Body of pancreas (tissue), 4 donors: ENCODE results near the gene MGAT5. TPM values are rescaled to one million over a fixed set of nuclear protein-coding genes. Genes with fewer than 3 reads are reported as not detected.

Experiments used
- ATAC-seq: fragments of 150-250 bp; one replicate; pipeline ENCODE4 v1.9.1; 2016
- DNase-seq, 4 donors: peaks; one replicate each; pipeline ENCODE4 v3.0.0-alpha.2; 2019
- H3K27ac ChIP-seq, 4 donors: fragments of 200-600 bp; sonication (generic); 1 replicate in 3 of 4; 2 replicates in 1 of 4; pipeline versions ENCODE4 v1.5.1 to v1.6.1; 2016 to 2019; ENCODE audit warnings: mild to moderate bottlenecking in 1 of 4, mixed read lengths in 1 of 4, moderate library complexity in 1 of 4
- H3K27me3 ChIP-seq, 2 donors: fragments of 200-600 bp; sonication (generic); one replicate each; pipeline ENCODE4 v1.6.0; 2016; ENCODE audit warnings: mild to moderate bottlenecking in 1 of 2
- H3K36me3 ChIP-seq, 2 donors: fragments of 200-600 bp; sonication (generic); replicated peaks in 1 of 2; 2 replicates each; pipeline ENCODE4 v1.5.1; 2016; ENCODE audit warnings: low read depth in 2 of 2; ENCODE audit not compliant: insufficient read depth in 1 of 2
- H3K4me1 ChIP-seq: fragments of 200-600 bp; sonication (generic); one replicate; pipeline ENCODE4 v1.6.0; 2016
- H3K4me3 ChIP-seq, 2 donors: fragments of 200-600 bp; sonication (generic); 1 replicate in 1 of 2; 2 replicates in 1 of 2; pipeline ENCODE4 v1.5.1; 2016 to 2019
- H3K9me3 ChIP-seq, 3 donors: fragments of 200-600 bp; sonication (generic); 1 replicate in 2 of 3; 2 replicates in 1 of 3; pipeline ENCODE4 v1.5.1; 2016
- CTCF ChIP-seq, 7 experiments: fragments of 450-650 bp in 4 of 7; fragments of 200-600 bp in 3 of 7; sonication (generic) in 3 of 7; IDR thresholded peaks; one replicate each; pipeline ENCODE4 v1.5.1; 2016 to 2019; ENCODE audit warnings: antibody characterized with exemption in 7 of 7
- POLR2A ChIP-seq, 3 donors: fragments of 450-650 bp; IDR thresholded peaks; one replicate each; pipeline ENCODE4 v1.6.1; 2016; ENCODE audit warnings: antibody characterized with exemption in 3 of 3, mild to moderate bottlenecking in 2 of 3
- WGBS, 2 donors: methylation state at CpG; one replicate each; pipeline ENCODE4 v1.1.5; 2017; 5-methylcytosine and 5-hydroxymethylcytosine counted together
- intact Hi-C: fragments of 100-400 bp; cut with DNase I; formaldehyde crosslinking; loops from one replicate; pipeline ENCODE4 v1.15.1; 2023
- total RNA-seq, 2 donors: library from RNA; depleted of rRNA; stranded (reverse); fragments of >200 nt; gene quantifications; one replicate each; pipeline ENCODE4 v1.1.0, GENCODE V29; 2016

The MGAT5 gene
- total RNA-seq, 2 donors from 2014 or later, result 15.8 to 16.3 TPM

DNA sequence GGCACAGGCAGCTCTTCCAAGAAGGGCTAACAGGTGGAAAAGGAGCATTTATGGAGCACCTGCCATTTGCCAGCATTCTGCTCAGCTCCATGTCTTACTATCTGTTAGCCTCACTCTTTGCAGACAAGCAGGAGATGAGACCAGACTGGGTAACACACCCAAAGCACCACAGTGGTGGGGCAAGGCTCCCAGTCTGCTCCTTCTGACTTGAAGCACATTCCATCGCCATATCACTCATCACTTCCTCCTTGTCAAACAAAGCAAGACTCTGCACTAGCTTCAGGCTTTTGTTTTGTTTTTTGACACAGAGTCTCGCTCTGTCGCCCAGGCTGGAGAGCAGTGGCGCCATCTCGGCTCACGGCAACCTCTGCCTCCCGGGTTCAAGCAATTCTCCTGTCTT, 182.8 kb downstream of the MGAT5 start:
- 93 to 95% methylated on average over 6 to 7 of the region's 7 CpGs for WGBS, 2 donors
- no peaks in the 10 kb centered on the region for H3K27me3 ChIP-seq
- no peaks in the 10 kb centered on the region for H3K36me3 ChIP-seq
- no peak for DNase-seq
- H3K4me3 ChIP-seq, result no peak overlapping the region
- TF ChIP-seq POLR2A (IDR thresholded peaks at IDR 0.05) (no peak), CTCF (IDR thresholded peaks at IDR 0.05) (no peak)
- no peaks in the 10 kb centered on the region for H3K9me3 ChIP-seq
- H3K4me1 ChIP-seq, result peaks cover 90% of the 10 kb centered on the region
- intact Hi-C loops, result no loop called here
- ATAC-seq, result no peak
- H3K27ac ChIP-seq, result peak overlapping the region in 1 of 4 donors; percentile 92

- H3K36me3 ChIP-seq, result no peaks in the 10 kb centered on the region
- TF ChIP-seq CTCF (IDR thresholded peaks at IDR 0.05), result no peak
- TF ChIP-seq POLR2A (IDR thresholded peaks at IDR 0.05), result no peak
- H3K27me3 ChIP-seq, result no peaks in the 10 kb centered on the region
- DNase-seq, result no peak
- no peak for ATAC-seq
- H3K4me1 ChIP-seq, result peaks cover 75% of the 10 kb centered on the region
- no peak overlapping the region for H3K27ac ChIP-seq
- no peak overlapping the region for H3K4me3 ChIP-seq
- intact Hi-C loops, result no loop called here
- H3K9me3 ChIP-seq, result no peaks in the 10 kb centered on the region
- WGBS, 2 donors, result 92 to 100% methylated on average over 2 to 3 of the region's 3 CpGs
Observed at GRCh38 chr2:134438371-134438770, 184.5 kb downstream of the MGAT5 start.

DNA sequence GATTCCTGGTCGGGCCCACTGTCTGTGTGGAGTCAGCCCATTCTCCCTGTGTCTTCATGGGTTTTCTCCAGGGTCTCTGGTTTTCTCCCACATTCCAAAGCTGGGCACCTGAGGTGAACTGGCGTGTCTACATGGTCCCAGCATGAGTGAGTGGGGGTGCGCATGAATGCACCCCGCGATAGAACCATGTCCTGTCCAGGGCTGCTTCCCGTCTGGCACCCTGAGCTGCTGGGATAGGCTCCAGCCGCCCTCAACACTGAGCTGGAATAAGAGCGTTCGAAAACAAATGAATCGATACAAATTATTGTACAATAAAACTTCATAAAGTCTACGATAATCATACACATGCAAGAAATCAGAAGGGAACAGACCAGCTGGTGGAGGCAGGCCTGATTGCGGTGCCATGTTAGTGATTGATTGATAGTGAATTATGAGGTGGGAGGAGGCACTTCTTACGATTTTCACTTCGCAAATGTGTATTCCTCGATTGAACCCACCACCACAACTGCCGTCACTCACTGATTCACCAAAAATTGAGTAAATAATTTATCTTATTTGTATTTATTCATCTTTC, 186.6 kb downstream of the MGAT5 start:
- peak overlapping the region; percentile 30 to 77 (median 52) for H3K27ac ChIP-seq
- H3K36me3 ChIP-seq, result no peaks in the 10 kb centered on the region
- H3K27me3 ChIP-seq, result no peaks in the 10 kb centered on the region
- TF ChIP-seq CTCF (IDR thresholded peaks at IDR 0.05), result no peak
- TF ChIP-seq POLR2A (IDR thresholded peaks at IDR 0.05), result no peak
- intact Hi-C loops, result loop anchor here (10.0 kb wide), 1 partner anchor 46 kb away; no protein-coding TSS in a partner anchor
- ATAC-seq (peak; percentile 50), DNase-seq (peak in 3 of 4 donors; percentile 17 to 56 (median 42))
- no peak overlapping the region for H3K4me3 ChIP-seq
- H3K4me1 ChIP-seq, result peaks cover 58% of the 10 kb centered on the region
- no peaks in the 10 kb centered on the region for H3K9me3 ChIP-seq
- 45 to 58% methylated on average over 16 of the region's 16 CpGs for WGBS, 2 donors

DNA sequence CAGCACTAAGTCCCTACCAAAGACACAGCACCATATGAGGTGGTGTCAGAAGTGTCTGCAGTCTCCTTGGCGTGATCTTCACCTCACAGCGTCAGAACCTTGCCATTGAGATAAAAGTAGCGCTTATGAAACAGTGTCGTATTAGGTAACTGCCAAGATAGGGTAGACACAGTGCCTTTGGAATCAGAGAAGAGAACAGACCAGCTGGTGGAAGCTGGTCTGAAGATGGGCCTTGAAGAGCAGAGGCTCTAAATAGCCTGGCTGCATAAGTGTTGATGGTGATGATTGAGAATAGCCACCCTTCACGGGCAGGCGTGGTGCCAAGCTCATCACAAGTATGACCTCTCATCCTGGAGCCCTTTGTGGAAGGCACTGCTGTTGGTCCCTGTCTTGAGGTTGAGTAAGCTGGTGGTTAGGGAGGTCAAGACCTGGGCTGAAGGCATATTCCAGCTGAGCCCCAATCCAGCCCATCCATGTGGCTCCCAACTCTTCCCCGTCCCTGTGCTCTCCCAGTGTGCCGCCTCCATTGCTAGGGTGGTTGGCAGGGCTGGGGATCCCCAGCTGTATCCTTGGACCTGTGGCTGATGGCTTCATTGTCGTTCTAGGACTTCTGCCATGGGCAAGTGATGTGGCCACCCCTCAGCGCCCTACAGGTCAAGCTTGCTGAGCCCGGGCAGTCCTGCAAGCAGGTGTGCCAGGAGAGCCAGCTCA, 187.4 kb downstream of the MGAT5 start:
- H3K9me3 ChIP-seq, result no peaks in the 10 kb centered on the region
- no peaks in the 10 kb centered on the region for H3K27me3 ChIP-seq
- WGBS, 2 donors, result 71 to 72% methylated on average over 7 to 11 of the region's 11 CpGs
- DNase-seq (peak in 1 of 4 donors; percentile 21), ATAC-seq (peak; percentile 61)
- no peaks in the 10 kb centered on the region for H3K36me3 ChIP-seq
- H3K4me3 ChIP-seq, result no peak overlapping the region
- peak overlapping the region in 3 of 4 donors; percentile 39 to 68 (median 64) for H3K27ac ChIP-seq
- intact Hi-C loops, result loop anchor here (10.0 kb wide), 1 partner anchor 47 kb away; no protein-coding TSS in a partner anchor
- no peak for TF ChIP-seq CTCF (IDR thresholded peaks at IDR 0.05)
- no peak for TF ChIP-seq POLR2A (IDR thresholded peaks at IDR 0.05)
- H3K4me1 ChIP-seq, result peaks cover 58% of the 10 kb centered on the region
